ENCODE measurements around the gene RXRA. TPM values are rescaled to one million over a fixed set of nuclear protein-coding genes. Genes with fewer than 3 reads are reported as not detected.
A peak's percentile ranks its signal among the peaks of the same experiment; 100 is the strongest.

RXRA gene
- total and polyA plus RNA-seq, 4 donors = 41.5 to 116 (median 74.1) TPM

- no peak for DNase-seq (ENCODE audit: low spot score)
- TF ChIP-seq YY1 (IDR thresholded peaks at IDR 0.05) = no peak
- TF ChIP-seq NR2F2 (IDR thresholded peaks at IDR 0.05) = no peak
- TF ChIP-seq, protein P1, sequence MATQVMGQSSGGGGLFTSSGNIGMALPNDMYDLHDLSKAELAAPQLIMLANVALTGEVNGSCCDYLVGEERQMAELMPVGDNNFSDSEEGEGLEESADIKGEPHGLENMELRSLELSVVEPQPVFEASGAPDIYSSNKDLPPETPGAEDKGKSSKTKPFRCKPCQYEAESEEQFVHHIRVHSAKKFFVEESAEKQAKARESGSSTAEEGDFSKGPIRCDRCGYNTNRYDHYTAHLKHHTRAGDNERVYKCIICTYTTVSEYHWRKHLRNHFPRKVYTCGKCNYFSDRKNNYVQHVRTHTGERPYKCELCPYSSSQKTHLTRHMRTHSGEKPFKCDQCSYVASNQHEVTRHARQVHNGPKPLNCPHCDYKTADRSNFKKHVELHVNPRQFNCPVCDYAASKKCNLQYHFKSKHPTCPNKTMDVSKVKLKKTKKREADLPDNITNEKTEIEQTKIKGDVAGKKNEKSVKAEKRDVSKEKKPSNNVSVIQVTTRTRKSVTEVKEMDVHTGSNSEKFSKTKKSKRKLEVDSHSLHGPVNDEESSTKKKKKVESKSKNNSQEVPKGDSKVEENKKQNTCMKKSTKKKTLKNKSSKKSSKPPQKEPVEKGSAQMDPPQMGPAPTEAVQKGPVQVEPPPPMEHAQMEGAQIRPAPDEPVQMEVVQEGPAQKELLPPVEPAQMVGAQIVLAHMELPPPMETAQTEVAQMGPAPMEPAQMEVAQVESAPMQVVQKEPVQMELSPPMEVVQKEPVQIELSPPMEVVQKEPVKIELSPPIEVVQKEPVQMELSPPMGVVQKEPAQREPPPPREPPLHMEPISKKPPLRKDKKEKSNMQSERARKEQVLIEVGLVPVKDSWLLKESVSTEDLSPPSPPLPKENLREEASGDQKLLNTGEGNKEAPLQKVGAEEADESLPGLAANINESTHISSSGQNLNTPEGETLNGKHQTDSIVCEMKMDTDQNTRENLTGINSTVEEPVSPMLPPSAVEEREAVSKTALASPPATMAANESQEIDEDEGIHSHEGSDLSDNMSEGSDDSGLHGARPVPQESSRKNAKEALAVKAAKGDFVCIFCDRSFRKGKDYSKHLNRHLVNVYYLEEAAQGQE (IDR thresholded peaks at IDR 0.05) = no peak
- TF ChIP-seq FOXA2 (IDR thresholded peaks at IDR 0.05) = no peak
- TF ChIP-seq, protein P2, sequence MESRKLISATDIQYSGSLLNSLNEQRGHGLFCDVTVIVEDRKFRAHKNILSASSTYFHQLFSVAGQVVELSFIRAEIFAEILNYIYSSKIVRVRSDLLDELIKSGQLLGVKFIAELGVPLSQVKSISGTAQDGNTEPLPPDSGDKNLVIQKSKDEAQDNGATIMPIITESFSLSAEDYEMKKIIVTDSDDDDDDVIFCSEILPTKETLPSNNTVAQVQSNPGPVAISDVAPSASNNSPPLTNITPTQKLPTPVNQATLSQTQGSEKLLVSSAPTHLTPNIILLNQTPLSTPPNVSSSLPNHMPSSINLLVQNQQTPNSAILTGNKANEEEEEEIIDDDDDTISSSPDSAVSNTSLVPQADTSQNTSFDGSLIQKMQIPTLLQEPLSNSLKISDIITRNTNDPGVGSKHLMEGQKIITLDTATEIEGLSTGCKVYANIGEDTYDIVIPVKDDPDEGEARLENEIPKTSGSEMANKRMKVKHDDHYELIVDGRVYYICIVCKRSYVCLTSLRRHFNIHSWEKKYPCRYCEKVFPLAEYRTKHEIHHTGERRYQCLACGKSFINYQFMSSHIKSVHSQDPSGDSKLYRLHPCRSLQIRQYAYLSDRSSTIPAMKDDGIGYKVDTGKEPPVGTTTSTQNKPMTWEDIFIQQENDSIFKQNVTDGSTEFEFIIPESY (IDR thresholded peaks at IDR 0.05) = no peak
- TF ChIP-seq, protein P3, sequence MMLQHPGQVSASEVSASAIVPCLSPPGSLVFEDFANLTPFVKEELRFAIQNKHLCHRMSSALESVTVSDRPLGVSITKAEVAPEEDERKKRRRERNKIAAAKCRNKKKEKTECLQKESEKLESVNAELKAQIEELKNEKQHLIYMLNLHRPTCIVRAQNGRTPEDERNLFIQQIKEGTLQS (IDR thresholded peaks at IDR 0.05) = no peak
- no peak for TF ChIP-seq RXRA (IDR thresholded peaks at IDR 0.05)
- TF ChIP-seq GABPA (IDR thresholded peaks at IDR 0.05 in 1 of 2, conservative IDR thresholded peaks at IDR 0.05 in 1 of 2) = no peak
- no peak for TF ChIP-seq FOXA1 (IDR thresholded peaks at IDR 0.05)
- no peak for TF ChIP-seq HNF4G (IDR thresholded peaks at IDR 0.05)
- Histone ChIP-seq H3K27ac (ENCODE audit: low read depth in 1 of 2, low read length in 2 of 2) (no peak overlapping the region), H3K4me1 (ENCODE audit: control insufficient read depth in 4 of 4, insufficient read depth in 4 of 4, low read length in 3 of 4) (peaks cover 14 to 55% (median 45%) of the 10 kb centered on the region in 4 donors), H3K36me3 (ENCODE audit: control insufficient read depth in 4 of 4, insufficient read depth in 3 of 4, low read depth in 1 of 4, low read length in 3 of 4) (no peaks in the 10 kb centered on the region), H3K27me3 (ENCODE audit: control insufficient read depth in 4 of 4, insufficient read depth in 4 of 4, low read length in 3 of 4) (no peaks in the 10 kb centered on the region), H3K9ac (ENCODE audit: low read depth in 1 of 2, low read length in 2 of 2) (no peak overlapping the region), H3K4me3 (ENCODE audit: low read depth in 1 of 3, low read length in 3 of 3) (no peak overlapping the region), H3K9me3 (ENCODE audit: control insufficient read depth in 4 of 4, low read length in 3 of 4) (no peaks in the 10 kb centered on the region)
- WGBS = 87% methylated on average over 4 of the region's 4 CpGs
Observed at GRCh38 chr9:134317790-134318414, 8.4 kb upstream of the RXRA start.

GRCh38 chr9:134318481-134318891 is 7.8 kb upstream of the RXRA start:
- DNase-seq (ENCODE audit: low spot score) = no peak
- TF ChIP-seq HNF4A (conservative IDR thresholded peaks at IDR 0.05) = no peak
- no peak for TF ChIP-seq RXRA (IDR thresholded peaks at IDR 0.05)
- no peak for TF ChIP-seq YY1 (IDR thresholded peaks at IDR 0.05)
- no peak for TF ChIP-seq NR2F2 (IDR thresholded peaks at IDR 0.05)
- no peak for TF ChIP-seq FOXA2 (IDR thresholded peaks at IDR 0.05)
- no peak for TF ChIP-seq MAX (IDR thresholded peaks at IDR 0.05)
- no peak for TF ChIP-seq FOXA1 (IDR thresholded peaks at IDR 0.05)
- H3K36me3 ChIP-seq (ENCODE audit: control insufficient read depth in 4 of 4, insufficient read depth in 3 of 4, low read depth in 1 of 4, low read length in 3 of 4) = no peaks in the 10 kb centered on the region
- no peaks in the 10 kb centered on the region for H3K27me3 ChIP-seq (ENCODE audit: control insufficient read depth in 4 of 4, insufficient read depth in 4 of 4, low read length in 3 of 4)
- no peaks in the 10 kb centered on the region for H3K9me3 ChIP-seq (ENCODE audit: control insufficient read depth in 4 of 4, low read length in 3 of 4)
- peaks cover 16 to 60% (median 48%) of the 10 kb centered on the region in 4 donors for H3K4me1 ChIP-seq (ENCODE audit: control insufficient read depth in 4 of 4, insufficient read depth in 4 of 4, low read length in 3 of 4)
- H3K4me3 ChIP-seq (ENCODE audit: low read depth in 1 of 3, low read length in 3 of 3) = no peak overlapping the region
- WGBS = 89% methylated on average over 11 of the region's 11 CpGs
- peak overlapping the region in 1 of 2 donors; percentile 100 for H3K27ac ChIP-seq (ENCODE audit: low read depth in 1 of 2, low read length in 2 of 2)
- H3K9ac ChIP-seq (ENCODE audit: low read depth in 1 of 2, low read length in 2 of 2) = no peak overlapping the region
